SU-DHL-6 (cell line): Measurements from ENCODE around the gene GEMIN4.

ENCODE experiments used
- EZH2phosphoT487 ChIP-seq: fragments of 200-600 bp; sonication (generic), shearing (Covaris generic); conservative IDR thresholded peaks from 2 replicates; pipeline ENCODE4 v1.6.1; 2018; ENCODE audit warnings: mild to moderate bottlenecking, antibody characterized with exemption, low read length, moderate library complexity, mixed read lengths
- TF ChIP-seq, protein P1 (sequence below): fragments of 200-600 bp; sonication (generic); IDR thresholded peaks from one replicate; pipeline ENCODE4 v1.5.1; 2017; ENCODE audit warnings: antibody characterized with exemption, mild to moderate bottlenecking, low read length, moderate library complexity; ENCODE audit not compliant: insufficient read depth, poor library complexity, severe bottlenecking

- TF ChIP-seq, protein P1, sequence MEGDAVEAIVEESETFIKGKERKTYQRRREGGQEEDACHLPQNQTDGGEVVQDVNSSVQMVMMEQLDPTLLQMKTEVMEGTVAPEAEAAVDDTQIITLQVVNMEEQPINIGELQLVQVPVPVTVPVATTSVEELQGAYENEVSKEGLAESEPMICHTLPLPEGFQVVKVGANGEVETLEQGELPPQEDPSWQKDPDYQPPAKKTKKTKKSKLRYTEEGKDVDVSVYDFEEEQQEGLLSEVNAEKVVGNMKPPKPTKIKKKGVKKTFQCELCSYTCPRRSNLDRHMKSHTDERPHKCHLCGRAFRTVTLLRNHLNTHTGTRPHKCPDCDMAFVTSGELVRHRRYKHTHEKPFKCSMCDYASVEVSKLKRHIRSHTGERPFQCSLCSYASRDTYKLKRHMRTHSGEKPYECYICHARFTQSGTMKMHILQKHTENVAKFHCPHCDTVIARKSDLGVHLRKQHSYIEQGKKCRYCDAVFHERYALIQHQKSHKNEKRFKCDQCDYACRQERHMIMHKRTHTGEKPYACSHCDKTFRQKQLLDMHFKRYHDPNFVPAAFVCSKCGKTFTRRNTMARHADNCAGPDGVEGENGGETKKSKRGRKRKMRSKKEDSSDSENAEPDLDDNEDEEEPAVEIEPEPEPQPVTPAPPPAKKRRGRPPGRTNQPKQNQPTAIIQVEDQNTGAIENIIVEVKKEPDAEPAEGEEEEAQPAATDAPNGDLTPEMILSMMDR: no peak
- no peak for TF ChIP-seq EZH2phosphoT487
These were observed 26.3 kb downstream of the GEMIN4 start for GRCh38 chr17:725746-726145.
